A204.1 (cell line): ENCODE data around the gene MCF2L.
"Not testable (repeated sequence)": the region's sequence is repeated elsewhere in the genome, so short reads cannot be mapped to it uniquely, and the experiment has no call there.

ENCODE experiments used
- FAIRE-seq: peaks from 2 replicates; lab custom pipeline; 2012; peaks lifted over from hg19 to GRCh38; lab: Jason Lieb, UNC

Gene MCF2L

DNA sequence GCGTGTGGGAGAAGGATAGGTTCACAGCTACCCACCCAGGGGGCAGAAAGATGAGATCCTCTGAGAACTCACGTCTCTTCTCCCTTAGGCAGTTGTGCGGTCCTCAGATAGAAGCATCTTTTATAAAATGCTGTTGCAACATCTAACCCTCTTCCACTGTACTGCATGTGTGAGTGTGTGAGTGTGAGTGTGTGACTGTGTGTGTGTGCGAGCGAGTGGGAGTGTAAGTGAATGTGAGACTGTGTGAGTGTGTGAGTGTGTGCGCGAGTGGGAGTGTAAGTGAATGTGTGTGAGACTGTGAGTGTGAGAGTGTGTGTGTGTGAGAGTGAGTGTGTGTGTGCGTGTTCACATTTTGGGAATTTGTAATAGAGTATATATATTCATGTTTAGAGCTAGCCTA is 81.0 kb downstream of the MCF2L start:
- no peak for FAIRE-seq

- no peak for FAIRE-seq
Measured at GRCh38 chr13:113050734-113051431, 81.9 kb downstream of the MCF2L start.

GRCh38 chr13:113051641-113052040 is 82.6 kb downstream of the MCF2L start:
- FAIRE-seq, result no peak

DNA sequence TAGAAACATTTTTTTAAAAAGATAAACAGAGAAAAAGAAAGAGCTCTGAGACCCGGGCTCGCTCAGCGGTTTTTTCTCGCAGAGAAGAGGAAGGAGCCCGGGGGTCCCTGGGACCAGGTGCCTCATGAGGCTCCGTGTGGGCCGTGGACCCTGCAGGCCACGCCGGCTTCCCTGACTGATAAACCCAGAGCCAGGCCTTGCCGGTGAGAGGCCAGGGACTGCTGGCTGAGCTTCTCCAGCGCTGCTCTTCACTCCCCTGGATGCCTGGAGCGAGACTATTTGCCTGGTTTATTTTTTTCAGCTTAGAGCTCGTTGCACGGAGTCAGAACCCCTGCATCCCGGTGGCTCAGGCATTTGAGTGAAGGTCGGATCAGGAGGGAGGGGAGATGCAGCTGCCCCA is 83.2 kb downstream of the MCF2L start:
- FAIRE-seq, result no peak

GRCh38 chr13:113052971-113053370 is 84.0 kb downstream of the MCF2L start:
- no peak for FAIRE-seq

DNA sequence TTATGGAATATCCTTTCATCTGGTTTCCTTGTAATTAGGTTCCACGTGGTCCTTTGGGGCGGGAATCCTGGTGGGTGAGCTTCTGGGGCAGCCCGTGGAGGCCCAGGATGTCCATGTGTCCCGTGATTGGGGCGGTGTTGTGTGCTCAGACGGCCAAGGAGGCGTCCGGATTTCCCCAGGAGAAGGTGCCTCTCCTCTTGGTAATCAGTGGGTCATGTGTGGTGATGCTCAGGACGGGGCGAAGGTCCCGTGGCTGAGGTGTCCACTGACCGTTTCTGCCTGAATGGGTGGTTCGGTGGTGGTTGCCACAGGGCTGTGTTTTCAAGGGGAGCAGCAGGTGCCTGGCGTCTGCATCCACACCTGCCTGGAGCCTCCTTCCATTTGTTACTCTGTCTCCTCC is 84.4 kb downstream of the MCF2L start:
- no peak for FAIRE-seq

DNA sequence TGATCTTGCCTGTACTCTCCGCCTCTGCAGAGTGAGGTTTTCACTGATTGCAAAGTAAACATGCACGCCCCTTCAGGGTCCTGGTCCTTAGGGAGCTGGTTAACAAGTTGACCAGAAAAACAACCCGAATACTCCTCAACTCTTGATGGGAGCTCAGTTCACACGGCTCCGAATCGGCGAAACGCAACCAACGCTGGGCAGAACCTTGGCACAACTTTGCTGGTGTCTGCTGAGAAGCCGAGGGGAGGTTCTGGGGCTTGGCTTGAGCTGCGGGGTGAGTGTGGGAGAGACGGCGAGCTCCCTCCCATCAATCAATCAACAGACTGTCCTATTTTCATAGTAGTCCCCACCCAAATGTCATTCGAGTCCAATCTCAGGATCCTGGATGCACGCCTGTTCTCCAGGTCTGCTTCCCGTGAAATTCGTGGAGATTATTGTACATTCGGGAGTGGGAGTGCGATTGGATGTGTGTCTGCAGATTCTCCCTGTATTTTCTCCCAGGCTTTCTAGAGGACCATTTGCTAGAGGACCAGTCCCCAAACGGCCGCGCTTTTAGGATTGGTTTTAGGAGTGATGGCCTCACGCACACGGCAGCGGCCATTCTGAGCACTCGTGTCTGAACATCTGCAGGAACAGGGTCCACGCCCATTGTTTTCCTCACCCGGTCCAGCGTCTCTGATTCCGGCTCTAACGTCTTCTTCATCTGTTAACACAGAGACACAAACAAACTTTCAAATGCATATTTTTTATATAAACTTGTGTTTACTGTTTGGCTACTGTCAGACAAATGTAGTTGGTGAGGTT is 85.0 kb downstream of the MCF2L start:
- no peak for FAIRE-seq

GRCh38 chr13:113057084-113057483 is 88.1 kb downstream of the MCF2L start:
- FAIRE-seq, result no peak

- FAIRE-seq, result not testable (repeated sequence)
Measured at GRCh38 chr13:113057559-113057958, 88.5 kb downstream of the MCF2L start.

DNA sequence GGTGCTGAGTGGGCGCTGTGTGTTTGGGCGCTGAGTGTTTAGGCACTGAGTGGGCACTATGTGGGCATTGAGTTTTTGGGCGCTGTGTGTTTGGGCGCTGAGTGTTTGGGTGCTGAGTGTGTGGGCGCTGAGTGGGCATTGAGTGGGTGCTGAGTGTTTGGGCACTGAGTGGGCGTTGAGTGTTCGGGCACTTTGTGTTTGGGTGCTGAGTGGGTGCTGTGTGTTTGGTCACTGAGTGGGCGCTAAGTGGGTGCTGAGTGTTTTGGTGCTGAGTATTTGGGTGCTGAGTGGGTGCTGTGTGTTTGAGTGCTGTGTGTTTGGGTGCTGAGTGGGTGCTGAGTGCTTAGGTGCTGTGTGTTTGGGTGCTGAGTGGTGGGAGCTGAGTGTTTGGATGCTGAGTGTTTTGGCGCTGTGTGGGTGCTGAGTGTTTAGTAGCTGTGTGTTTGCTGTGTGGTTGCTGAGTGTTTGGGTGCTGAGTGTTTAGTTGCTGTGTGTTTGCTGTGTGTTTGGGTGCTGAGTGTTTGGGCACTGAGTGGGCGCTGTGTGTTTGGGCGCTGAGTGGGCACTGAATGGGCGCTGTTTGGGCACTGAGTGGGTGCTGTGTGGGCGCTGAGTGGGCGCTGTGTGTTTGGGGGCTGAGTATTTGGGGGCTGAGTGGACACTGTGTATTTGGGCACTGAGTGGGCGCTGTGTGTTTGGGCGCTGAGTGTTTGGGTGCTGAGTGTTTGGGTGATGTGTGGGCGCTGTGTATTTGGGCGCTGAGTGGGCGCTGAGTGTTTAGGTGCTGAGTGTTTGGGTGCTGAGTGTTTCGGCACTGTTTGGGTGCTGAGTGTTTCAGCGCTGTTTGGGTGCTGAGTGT is 89.3 kb downstream of the MCF2L start:
- FAIRE-seq, result no peak

- FAIRE-seq, result no peak
Measured at GRCh38 chr13:113058988-113059850, 90.2 kb downstream of the MCF2L start.

DNA sequence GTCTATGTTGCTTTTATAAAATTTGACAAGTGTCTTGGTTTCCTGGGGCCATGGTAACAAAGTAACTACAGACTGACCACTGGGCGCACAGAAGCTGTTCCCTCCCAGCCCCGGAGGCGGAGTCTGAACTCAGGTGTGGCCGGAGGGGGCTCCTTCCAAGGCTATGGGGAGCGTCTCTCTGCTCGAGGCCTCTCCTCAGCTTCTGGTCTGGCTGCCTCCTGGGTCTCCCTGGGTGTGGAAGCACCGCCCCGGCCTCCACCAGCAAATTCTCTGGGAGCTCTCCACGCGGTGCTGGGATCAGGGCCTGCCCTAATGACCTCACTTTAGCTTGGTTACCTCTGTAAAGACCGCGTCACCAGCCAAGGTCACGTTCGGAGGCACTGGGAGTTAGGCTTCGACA is 90.9 kb downstream of the MCF2L start:
- FAIRE-seq, result no peak

DNA sequence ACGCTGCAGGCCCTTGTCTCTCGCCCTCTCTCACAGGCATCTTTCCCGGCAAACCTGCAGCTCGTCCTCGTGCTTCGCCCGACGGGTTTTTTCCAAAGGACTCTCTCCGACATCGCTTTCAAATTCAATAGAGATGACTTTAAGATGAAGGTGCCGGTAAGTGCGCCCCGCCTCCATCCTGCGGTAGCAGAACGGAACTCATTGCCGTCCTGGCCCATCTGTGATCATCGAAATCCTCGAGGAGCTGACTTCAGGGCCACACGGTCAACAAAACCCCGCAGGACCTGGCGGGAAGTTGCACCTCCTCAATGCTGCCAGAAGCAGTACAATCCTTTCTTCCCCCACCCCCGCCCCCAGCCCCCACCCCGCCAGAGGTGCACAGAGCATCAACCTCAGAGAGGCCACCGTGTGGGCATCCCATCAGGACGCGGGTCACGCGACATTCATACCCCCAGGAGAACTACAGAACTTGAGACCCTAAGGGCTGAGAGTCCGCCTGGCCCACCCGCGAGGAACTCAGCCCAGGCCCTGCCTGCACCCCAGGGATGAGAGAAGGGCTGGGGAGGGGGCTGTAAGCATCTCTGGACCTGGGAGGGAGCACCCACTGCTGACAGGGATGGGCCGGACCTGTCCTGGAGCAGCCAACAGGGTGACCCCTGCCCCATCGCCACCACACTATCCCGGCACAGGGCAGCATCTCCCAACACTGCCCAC is 91.7 kb downstream of the MCF2L start:
- no peak for FAIRE-seq

DNA sequence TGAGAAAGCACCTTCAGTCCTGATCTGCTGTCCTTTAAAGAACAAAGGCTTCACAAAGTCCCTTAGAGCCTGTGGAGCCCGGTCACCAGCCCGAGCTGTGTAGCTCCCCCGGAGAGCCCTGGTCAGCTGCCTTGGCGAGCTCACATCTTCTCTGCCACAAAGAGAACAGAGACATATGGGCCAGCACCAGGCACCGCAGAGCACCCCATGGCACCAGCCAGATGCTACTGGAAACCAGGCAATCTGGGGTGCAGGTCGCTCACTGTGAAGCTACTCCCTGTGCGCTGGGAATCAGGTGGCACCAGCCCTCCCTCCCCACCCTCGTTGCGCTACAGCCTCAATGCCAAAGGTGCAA is 92.2 kb downstream of the MCF2L start:
- no peak for FAIRE-seq

- no peak for FAIRE-seq
Measured at GRCh38 chr13:113061796-113062425, 92.9 kb downstream of the MCF2L start.

DNA sequence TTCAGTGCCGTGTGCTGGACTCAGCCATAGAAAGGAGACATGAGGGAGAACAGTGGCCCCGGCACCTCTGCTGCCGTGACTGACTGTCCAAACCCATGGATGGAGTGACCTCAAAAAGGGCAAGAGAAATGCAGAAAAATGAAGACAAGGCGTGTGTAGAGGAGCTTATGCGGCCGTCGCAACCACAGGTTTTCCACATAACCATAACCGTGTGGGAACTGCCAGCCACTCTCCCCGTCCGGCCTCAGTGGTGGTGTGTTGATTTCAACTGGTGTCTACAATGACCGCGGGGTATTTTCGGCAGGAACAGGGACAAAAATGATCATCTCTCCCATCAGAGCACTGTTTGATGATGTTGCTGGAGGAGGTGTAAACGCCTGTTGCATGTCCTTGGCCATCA is 93.7 kb downstream of the MCF2L start:
- FAIRE-seq, result no peak

GRCh38 chr13:113063091-113063491 is 94.1 kb downstream of the MCF2L start:
- FAIRE-seq, result no peak

DNA sequence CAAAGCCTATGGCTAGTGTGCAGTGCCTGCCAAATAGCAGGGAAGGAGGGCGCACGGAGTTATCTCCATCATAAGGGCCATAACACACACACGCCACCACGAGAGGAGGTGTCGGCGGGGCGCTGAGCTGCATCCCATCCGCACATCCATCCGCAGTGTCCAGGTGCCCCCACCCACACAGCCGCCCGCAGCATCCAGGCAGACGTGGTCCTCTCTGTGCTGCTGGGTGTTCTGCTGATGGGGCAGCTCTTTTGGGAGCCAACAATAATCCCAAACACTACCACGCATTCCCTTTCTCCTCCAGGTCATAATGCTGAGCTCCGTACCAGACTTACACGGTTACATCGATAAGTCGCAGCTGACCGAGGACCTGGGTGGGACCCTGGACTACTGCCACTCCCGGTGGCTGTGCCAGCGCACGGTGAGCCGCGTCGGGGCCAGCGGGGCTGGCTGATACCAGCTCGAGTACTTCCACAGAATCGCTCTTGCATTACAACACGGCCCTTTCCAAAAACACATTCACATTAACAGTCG is 95.1 kb downstream of the MCF2L start:
- FAIRE-seq, result no peak

DNA sequence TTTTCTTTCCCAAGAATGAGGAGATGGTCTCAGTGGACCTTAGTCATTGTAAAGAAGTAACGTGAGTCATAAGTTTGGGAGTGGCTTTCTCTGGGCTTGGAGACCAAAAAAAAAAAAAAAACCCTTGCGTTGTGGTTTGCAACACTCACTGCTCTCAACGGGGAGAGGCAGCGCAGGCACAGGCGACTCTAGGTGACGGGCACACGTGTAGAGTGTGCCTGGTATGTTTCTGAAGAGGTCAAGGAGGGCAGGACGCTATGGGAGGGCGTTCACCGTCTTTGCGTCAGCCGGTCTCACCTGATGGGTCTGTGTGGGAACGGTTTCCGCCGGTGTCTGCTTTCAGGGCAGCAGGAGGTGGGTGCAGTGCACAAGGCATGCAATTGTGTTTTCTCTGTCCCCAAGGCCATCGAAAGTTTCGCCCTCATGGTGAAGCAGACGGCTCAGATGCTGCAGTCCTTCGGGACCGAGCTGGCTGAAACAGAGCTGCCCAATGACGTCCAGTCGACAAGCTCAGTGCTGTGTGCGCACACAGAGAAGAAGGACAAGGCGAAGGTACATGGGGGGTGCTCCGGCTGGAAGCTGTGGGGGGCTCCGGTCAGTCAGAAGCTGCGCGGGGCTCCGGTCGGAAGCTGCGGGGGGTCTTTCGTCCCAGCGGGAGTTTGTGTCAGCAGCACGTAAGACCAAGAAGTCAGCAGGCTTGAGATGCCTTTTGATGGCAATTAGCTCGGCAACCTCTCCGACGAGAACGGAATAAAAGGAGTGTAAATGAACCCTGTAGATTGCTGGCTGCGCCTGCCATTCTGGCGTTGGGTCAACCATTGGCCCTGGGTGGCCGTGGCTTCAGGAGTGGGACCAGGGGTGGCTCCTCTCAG is 95.8 kb downstream of the MCF2L start:
- no peak for FAIRE-seq
